ENCODE measurements around the gene CROCC.
"Not testable (repeated sequence)": the region's sequence is repeated elsewhere in the genome, so short reads cannot be mapped to it uniquely, and the experiment has no call there.

CROCC gene

GRCh38 chr1:16915627-16915973 lies 6.1 kb upstream of the CROCC start:
- in situ Hi-C loops (cut with MboI; ENCODE audit: low pct_unique_long_range_greater_than_20kb, low sequenced_read_pairs, unreplicated experiment): no loop called here
- DNase-seq (ENCODE audit: low spot score): peak; percentile 13
- TF ChIP-seq, protein P1, sequence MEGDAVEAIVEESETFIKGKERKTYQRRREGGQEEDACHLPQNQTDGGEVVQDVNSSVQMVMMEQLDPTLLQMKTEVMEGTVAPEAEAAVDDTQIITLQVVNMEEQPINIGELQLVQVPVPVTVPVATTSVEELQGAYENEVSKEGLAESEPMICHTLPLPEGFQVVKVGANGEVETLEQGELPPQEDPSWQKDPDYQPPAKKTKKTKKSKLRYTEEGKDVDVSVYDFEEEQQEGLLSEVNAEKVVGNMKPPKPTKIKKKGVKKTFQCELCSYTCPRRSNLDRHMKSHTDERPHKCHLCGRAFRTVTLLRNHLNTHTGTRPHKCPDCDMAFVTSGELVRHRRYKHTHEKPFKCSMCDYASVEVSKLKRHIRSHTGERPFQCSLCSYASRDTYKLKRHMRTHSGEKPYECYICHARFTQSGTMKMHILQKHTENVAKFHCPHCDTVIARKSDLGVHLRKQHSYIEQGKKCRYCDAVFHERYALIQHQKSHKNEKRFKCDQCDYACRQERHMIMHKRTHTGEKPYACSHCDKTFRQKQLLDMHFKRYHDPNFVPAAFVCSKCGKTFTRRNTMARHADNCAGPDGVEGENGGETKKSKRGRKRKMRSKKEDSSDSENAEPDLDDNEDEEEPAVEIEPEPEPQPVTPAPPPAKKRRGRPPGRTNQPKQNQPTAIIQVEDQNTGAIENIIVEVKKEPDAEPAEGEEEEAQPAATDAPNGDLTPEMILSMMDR (IDR thresholded peaks at IDR 0.05; ENCODE audit: extremely low read depth, insufficient read depth, missing control alignments): no peak

DNA sequence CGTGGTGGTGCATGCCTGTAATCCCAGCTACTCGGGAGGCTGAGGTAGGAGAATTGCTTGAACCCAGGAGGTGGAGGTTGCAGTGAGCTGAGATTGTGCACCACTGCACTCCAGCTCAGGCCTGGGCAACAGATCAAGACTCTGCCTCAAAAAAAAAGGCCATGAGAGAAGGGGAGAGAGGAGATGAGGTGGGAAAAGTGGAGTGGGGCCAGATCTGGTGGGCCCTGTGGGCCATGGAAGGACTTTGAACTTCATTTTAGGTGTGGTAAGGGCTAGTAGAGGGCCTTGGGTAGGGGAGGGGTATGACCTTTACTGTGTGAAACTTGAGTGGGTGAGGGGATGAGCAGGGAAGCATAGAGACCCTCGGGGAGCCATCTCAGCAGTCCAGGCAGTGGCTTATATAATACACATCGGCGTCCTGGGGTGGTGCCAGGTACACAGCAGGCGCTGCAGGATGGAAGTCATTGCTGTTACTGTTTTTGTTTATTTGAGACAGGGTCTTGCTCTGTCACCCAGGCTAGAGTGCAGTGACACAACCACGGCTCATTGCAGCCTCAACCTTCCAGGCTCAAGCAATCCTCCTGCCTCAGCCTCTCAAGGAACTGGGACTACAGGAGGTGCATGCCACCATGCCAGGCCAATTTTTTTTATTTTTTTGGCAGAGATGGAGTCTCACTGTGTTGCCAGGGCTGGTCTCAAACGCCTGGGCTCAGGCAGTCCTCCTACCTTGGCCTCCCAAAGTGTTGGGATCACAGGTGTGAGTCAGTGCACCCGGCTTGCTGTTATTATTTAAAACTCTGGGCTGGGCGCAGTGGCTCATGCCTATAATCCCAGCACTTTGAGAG lies 5.5 kb upstream of the CROCC start:
- in situ Hi-C loops (cut with MboI; ENCODE audit: low pct_unique_long_range_greater_than_20kb, low sequenced_read_pairs, unreplicated experiment); DNase-seq (ENCODE audit: low spot score): not testable (repeated sequence)

GRCh38 chr1:16918371-16918770 lies 3.4 kb upstream of the CROCC start:
- TF ChIP-seq, protein P1 (IDR thresholded peaks at IDR 0.05; ENCODE audit: extremely low read depth, insufficient read depth, missing control alignments): no peak
- in situ Hi-C loops (cut with MboI; ENCODE audit: low pct_unique_long_range_greater_than_20kb, low sequenced_read_pairs, unreplicated experiment): no loop called here
- peak; percentile 7 for DNase-seq (ENCODE audit: low spot score)

DNA sequence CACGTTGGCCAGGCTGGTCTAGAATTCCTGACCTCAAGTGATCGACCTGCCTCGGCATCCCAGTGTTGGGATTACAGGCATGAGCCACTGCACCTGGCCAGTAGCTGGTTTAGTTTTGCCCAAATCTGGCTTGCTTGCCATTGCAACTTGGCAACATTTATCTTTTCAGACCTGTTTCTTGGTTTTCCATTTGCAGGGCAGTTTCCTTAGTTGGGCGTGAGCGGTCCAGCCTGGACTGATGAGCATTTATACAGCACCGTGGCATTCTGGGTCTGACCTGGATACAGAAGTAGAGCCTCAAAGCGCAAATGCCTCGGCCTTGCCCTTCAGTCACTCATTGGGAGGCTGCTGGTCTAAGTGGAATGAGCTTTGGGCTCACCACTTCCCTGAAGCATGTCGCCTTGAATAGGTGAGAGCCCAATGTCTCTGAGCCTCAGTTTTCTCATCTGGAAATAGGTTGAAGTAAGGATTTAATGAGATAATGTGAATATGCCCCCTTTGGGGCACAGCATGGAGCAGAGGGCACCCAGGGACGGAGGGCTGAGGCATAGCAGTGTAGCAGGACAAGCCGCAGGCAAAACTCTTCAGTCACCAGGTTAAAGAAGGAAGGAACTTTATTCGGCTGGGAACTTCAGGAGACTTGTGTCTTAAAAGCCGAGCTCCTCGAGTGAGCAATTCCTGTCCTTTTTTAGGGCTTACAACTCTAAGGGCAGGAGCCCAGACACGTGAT lies 2.6 kb upstream of the CROCC start:
- in situ Hi-C loops (cut with MboI; ENCODE audit: low pct_unique_long_range_greater_than_20kb, low sequenced_read_pairs, unreplicated experiment); DNase-seq (ENCODE audit: low spot score): not testable (repeated sequence)

DNA sequence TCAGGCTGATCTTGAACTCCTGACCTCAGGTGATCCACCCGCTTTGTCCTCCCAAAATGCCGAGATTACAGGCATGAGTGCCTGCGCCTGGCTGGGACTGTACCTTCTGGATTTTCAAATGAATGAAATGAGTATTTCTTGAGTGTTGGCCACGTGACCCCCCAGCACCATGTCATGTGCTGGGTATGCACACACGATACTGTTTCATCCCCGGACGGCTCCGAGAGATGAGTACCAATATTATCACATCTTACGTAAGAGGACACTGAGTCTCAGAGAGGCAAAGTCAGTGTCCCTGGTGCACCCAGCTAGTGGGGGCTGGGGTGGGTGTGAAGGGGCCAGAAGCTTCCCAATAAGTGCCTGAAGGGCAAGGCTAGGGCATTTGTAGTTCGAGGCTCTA lies 780 bp upstream of the CROCC start:
- in situ Hi-C loops (cut with MboI; ENCODE audit: low pct_unique_long_range_greater_than_20kb, low sequenced_read_pairs, unreplicated experiment): no loop called here
- TF ChIP-seq, protein P1 (IDR thresholded peaks at IDR 0.05; ENCODE audit: extremely low read depth, insufficient read depth, missing control alignments): no peak
- DNase-seq (ENCODE audit: low spot score): peak; percentile 27

GRCh38 chr1:16922466-16922865 lies 735 bp downstream of the CROCC start:
- peak; percentile 31 for DNase-seq (ENCODE audit: low spot score)
- in situ Hi-C loops (cut with MboI; ENCODE audit: low pct_unique_long_range_greater_than_20kb, low sequenced_read_pairs, unreplicated experiment): no loop called here
- TF ChIP-seq, protein P1 (IDR thresholded peaks at IDR 0.05; ENCODE audit: extremely low read depth, insufficient read depth, missing control alignments): no peak

DNA sequence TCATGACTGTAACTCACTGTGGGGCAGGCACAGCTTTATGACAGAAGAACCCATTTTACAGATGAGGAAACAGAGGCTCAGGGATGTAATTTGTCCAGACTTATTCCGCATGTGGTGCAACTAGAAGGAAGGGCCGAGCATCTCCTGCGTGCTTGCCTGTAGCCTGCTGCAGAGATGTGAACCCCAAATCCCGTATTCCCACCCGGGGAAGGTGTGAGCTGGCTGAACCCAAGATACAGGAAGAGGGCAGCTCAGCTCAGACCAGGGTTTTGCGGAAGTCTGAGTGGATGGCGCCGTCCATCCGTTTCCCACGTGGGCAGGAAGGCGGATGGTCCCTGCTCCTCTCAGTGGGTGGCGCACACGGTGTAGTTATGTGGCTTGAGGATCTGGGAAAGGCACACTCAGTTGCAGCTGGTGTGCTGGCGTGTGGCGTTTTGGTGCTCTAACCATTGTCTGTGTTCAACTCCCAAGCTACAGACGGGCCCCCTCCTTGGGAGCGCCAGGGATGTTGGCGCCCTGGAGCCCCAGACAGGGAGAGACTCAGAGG lies 1.2 kb downstream of the CROCC start:
- TF ChIP-seq, protein P1 (IDR thresholded peaks at IDR 0.05; ENCODE audit: extremely low read depth, insufficient read depth, missing control alignments): no peak
- in situ Hi-C loops (cut with MboI; ENCODE audit: low pct_unique_long_range_greater_than_20kb, low sequenced_read_pairs, unreplicated experiment): no loop called here
- peak; percentile 39 for DNase-seq (ENCODE audit: low spot score)

All from GM13977 (cell line).